ENCODE measurements around the gene TDRD3.

The TDRD3 gene

DNA sequence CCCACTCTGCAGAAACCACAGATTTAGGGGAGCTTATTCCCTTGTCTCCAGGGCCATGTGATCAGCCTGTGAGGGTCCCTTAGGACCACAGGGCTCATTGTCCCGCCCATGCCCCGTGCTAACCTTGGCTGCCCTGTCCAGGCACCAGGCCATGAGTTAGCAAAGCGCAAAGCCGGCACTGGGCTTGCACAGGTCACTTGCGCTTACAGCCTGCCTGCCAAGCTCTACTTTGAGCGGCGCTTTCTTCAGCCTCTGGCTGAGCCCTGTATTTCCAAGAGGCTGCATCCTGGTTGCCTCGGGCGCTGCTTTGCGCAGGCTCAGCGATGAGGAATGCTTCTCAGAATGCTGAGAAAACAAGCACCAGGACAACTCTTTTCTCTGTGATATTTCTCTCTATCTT is 188.0 kb downstream of the TDRD3 start:
- Histone ChIP-seq H3K4me3 (ENCODE audit: low read depth in 1 of 2, low read length in 2 of 2) (no peak overlapping the region), H3K36me3 (ENCODE audit: insufficient read depth, low read length) (no peaks in the 10 kb centered on the region), H3K9ac (ENCODE audit: low read length) (no peak overlapping the region), H3K27ac (ENCODE audit: low read depth, low read length) (no peak overlapping the region), H3K27me3 (ENCODE audit: control insufficient read depth in 1 of 2, insufficient read depth in 2 of 2, low read length in 2 of 2) (no peaks in the 10 kb centered on the region), H3K4me1 (ENCODE audit: insufficient read depth, low read length) (no peaks in the 10 kb centered on the region), H3K9me3 (ENCODE audit: low read length) (no peaks in the 10 kb centered on the region)

DNA sequence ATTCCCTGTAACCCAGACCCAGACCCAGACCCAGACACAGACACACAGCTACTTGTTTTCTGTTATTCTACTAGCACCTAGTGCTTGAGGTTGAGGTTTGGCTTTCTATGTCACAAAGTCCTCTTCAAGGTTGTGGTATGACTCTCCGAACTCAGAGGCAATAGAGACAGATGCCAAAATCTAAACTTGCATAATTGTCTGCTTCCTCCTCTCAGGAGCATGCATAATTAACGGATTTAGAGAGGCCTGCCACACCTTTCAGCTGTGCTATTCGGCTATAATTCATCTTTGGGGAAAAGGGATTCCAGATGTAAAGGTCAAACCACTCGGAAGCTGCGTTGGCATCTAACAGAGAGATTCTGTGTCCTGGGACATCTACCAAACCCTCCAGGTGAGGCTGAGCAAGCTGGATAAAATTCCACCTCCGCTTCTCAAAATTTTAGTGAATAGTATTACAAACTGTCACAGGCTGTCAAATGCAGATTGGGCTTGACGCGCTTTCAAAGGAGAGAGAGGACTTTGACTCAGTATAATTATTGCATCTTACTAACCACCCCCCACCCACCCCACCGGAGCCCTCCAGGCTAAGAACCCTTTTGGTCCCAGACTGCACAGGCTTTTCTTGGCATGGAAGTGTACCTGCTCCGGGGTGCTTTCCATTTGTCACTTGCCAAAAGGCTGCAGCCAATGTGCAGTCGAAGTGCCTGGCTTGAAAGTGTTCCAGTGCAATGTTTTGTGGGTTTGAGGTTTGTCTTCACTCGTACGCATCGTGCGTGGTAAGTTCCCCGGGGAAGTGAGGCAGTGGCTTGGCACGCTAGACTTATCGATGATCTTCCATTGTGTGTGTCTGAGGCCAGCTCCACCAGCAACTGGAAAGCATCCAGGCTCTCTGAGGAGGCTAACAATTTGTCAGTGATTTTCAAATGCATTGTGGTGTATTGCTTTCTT is 194.1 kb downstream of the TDRD3 start:
- Histone ChIP-seq H3K9me3 (ENCODE audit: low read length) (no peaks in the 10 kb centered on the region), H3K9ac (ENCODE audit: low read length) (no peak overlapping the region), H3K27ac (ENCODE audit: low read depth, low read length) (no peak overlapping the region), H3K36me3 (ENCODE audit: insufficient read depth, low read length) (no peaks in the 10 kb centered on the region), H3K4me3 (ENCODE audit: low read depth in 1 of 2, low read length in 2 of 2) (no peak overlapping the region), H3K27me3 (ENCODE audit: control insufficient read depth in 1 of 2, insufficient read depth in 2 of 2, low read length in 2 of 2) (no peaks in the 10 kb centered on the region), H3K4me1 (ENCODE audit: insufficient read depth, low read length) (no peaks in the 10 kb centered on the region)

DNA sequence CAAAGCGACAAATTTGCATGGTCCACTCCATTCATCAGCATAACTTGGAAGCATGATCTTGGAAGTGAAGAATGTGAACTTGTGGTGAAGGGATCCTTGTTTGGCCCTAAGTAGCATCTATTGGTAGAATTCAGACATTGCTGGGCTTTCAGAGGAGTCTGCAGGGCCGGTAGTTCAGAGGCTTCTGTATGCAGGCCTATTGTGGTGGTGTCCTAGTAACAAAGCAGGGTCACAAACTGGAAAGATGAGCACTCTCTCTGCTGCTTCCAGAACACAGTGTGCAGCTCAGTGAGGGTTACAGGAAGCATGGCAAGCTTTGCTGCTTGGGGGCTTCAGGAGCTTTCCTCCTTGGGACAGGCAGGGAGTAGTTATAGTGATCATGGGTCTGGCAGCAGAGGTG is 206.0 kb downstream of the TDRD3 start:
- Histone ChIP-seq H3K36me3 (ENCODE audit: insufficient read depth, low read length) (no peaks in the 10 kb centered on the region), H3K9me3 (ENCODE audit: low read length) (no peaks in the 10 kb centered on the region), H3K27ac (ENCODE audit: low read depth, low read length) (no peak overlapping the region), H3K4me3 (ENCODE audit: low read depth in 1 of 2, low read length in 2 of 2) (no peak overlapping the region), H3K4me1 (ENCODE audit: insufficient read depth, low read length) (no peaks in the 10 kb centered on the region), H3K9ac (ENCODE audit: low read length) (no peak overlapping the region), H3K27me3 (ENCODE audit: control insufficient read depth in 1 of 2, insufficient read depth in 2 of 2, low read length in 2 of 2) (no peaks in the 10 kb centered on the region)

DNA sequence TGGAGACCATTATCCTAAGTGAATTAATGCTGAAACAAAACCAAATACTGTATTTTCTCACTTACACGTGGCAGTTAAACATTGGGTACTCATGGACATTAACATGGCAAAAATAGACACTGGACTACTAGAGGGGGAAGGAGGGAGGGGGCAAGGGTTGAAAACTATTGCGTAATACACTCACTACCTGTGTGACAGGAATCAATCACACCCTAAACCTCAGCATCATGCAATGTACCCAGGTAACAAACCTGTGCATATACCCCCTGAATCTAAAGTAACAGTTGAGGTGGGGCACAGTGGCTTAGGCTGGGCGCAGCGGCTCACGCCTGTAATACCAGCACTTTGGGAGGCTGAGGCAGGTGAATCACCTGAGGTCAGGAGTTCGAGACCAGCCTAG is 207.0 kb downstream of the TDRD3 start:
- no peak overlapping the region for H3K4me3 ChIP-seq (ENCODE audit: low read depth in 1 of 2, low read length in 2 of 2)
- H3K9me3 ChIP-seq (ENCODE audit: low read length), result no peaks in the 10 kb centered on the region
- no peak overlapping the region for H3K9ac ChIP-seq (ENCODE audit: low read length)
- H3K27ac ChIP-seq (ENCODE audit: low read depth, low read length), result no peak overlapping the region
- no peaks in the 10 kb centered on the region for H3K36me3 ChIP-seq (ENCODE audit: insufficient read depth, low read length)
- H3K27me3 ChIP-seq (ENCODE audit: control insufficient read depth in 1 of 2, insufficient read depth in 2 of 2, low read length in 2 of 2), result no peaks in the 10 kb centered on the region
- H3K4me1 ChIP-seq (ENCODE audit: insufficient read depth, low read length), result no peaks in the 10 kb centered on the region

DNA sequence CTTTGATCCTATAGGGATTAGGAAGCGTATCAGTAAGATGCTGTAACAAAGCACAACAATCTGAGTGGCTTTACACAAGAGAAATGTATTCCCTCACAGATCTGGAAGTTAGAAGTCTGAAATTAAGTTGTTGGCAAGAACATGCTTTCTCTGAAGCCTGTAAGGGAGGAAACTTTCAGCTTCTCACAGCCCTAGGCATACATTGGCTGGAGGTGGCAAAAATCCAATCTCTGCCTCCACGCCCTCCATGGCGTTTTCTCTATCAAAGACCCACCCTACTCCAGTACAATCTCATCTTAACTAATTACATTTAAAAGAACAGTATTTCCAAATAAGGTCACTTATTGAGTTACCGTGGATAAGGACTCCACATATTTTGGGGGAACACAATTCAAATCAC is 211.9 kb downstream of the TDRD3 start:
- Histone ChIP-seq H3K9me3 (ENCODE audit: low read length) (no peaks in the 10 kb centered on the region), H3K4me3 (ENCODE audit: low read depth in 1 of 2, low read length in 2 of 2) (no peak overlapping the region), H3K27ac (ENCODE audit: low read depth, low read length) (no peak overlapping the region)

DNA sequence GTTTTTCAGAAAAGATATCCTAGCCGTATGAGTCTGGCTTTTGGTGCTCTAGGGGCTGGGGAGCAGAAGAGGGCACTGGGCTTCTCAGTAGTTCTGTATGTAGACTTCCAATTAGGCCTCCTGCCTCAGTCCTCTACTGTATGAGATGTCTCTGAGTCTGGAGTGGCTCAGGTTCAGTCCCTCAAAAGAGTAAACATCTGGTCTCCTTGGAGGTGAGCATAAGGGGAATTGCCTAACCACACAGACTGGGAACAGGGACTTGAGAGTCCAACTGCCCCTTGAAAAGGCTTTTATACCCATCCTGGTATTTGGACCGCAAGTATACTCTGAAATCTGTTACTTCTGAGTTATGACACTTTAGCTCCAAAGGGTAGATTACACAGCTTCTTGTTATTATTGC is 214.5 kb downstream of the TDRD3 start:
- Histone ChIP-seq H3K27me3 (ENCODE audit: control insufficient read depth in 1 of 2, insufficient read depth in 2 of 2, low read length in 2 of 2) (no peaks in the 10 kb centered on the region), H3K27ac (ENCODE audit: low read depth, low read length) (no peak overlapping the region), H3K9ac (ENCODE audit: low read length) (no peak overlapping the region), H3K4me3 (ENCODE audit: low read depth in 1 of 2, low read length in 2 of 2) (no peak overlapping the region), H3K9me3 (ENCODE audit: low read length) (no peaks in the 10 kb centered on the region), H3K36me3 (ENCODE audit: insufficient read depth, low read length) (no peaks in the 10 kb centered on the region), H3K4me1 (ENCODE audit: insufficient read depth, low read length) (no peaks in the 10 kb centered on the region)

More for the DNA sequence above, 211.9 kb downstream of the TDRD3 start:
- H3K4me1 ChIP-seq (ENCODE audit: insufficient read depth, low read length), result no peaks in the 10 kb centered on the region
- H3K36me3 ChIP-seq (ENCODE audit: insufficient read depth, low read length), result no peaks in the 10 kb centered on the region
- no peak overlapping the region for H3K9ac ChIP-seq (ENCODE audit: low read length)
- no peaks in the 10 kb centered on the region for H3K27me3 ChIP-seq (ENCODE audit: control insufficient read depth in 1 of 2, insufficient read depth in 2 of 2, low read length in 2 of 2)

DNA sequence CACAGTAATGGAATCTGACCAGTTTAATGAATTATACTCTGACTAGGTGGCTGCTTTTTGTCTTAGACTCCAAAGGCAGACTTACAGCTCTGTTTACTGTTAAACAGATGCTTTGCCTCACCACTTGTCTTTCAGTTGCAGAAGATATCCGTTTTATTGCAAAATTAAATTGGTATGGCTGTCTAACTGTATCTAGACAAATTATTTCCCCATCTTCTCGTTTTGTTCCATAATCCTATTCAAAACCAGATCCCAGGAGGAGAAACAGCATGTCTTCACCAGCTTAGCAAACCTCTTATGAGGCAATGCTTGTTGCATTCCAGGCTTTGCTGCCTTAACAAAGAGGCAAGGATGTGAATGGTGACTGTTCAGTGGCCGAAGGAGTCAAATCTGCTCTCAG is 215.6 kb downstream of the TDRD3 start:
- no peak overlapping the region for H3K27ac ChIP-seq (ENCODE audit: low read depth, low read length)

DNA sequence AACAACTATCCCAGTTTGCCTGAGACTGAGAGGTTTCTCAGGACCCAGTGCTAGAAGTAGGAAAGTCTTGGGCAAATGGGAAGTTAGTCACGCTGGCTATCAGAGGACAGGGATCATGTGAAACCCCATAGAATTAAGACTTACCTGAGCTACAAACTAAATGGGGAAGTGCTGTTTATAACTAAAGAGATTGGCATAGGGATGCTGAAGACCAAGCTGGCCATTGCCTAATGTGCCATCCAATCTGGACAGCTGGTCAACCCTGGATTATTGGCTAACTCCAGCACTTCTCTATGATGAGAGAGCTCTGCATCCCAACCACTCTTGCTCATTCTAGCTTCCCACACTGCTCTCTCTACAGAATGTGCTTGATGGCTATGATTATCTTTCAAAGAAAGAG is 216.1 kb downstream of the TDRD3 start:
- H3K27ac ChIP-seq (ENCODE audit: low read depth, low read length), result no peak overlapping the region
- no peak overlapping the region for H3K4me3 ChIP-seq (ENCODE audit: low read depth in 1 of 2, low read length in 2 of 2)
- H3K27me3 ChIP-seq (ENCODE audit: control insufficient read depth in 1 of 2, insufficient read depth in 2 of 2, low read length in 2 of 2), result no peaks in the 10 kb centered on the region
- H3K9ac ChIP-seq (ENCODE audit: low read length), result no peak overlapping the region
- no peaks in the 10 kb centered on the region for H3K4me1 ChIP-seq (ENCODE audit: insufficient read depth, low read length)
- H3K9me3 ChIP-seq (ENCODE audit: low read length), result no peaks in the 10 kb centered on the region
- H3K36me3 ChIP-seq (ENCODE audit: insufficient read depth, low read length), result no peaks in the 10 kb centered on the region

More for the DNA sequence above, 215.6 kb downstream of the TDRD3 start:
- H3K4me3 ChIP-seq (ENCODE audit: low read depth in 1 of 2, low read length in 2 of 2), result no peak overlapping the region
- no peaks in the 10 kb centered on the region for H3K9me3 ChIP-seq (ENCODE audit: low read length)
- no peaks in the 10 kb centered on the region for H3K27me3 ChIP-seq (ENCODE audit: control insufficient read depth in 1 of 2, insufficient read depth in 2 of 2, low read length in 2 of 2)
- no peaks in the 10 kb centered on the region for H3K36me3 ChIP-seq (ENCODE audit: insufficient read depth, low read length)
- no peaks in the 10 kb centered on the region for H3K4me1 ChIP-seq (ENCODE audit: insufficient read depth, low read length)
- no peak overlapping the region for H3K9ac ChIP-seq (ENCODE audit: low read length)

DNA sequence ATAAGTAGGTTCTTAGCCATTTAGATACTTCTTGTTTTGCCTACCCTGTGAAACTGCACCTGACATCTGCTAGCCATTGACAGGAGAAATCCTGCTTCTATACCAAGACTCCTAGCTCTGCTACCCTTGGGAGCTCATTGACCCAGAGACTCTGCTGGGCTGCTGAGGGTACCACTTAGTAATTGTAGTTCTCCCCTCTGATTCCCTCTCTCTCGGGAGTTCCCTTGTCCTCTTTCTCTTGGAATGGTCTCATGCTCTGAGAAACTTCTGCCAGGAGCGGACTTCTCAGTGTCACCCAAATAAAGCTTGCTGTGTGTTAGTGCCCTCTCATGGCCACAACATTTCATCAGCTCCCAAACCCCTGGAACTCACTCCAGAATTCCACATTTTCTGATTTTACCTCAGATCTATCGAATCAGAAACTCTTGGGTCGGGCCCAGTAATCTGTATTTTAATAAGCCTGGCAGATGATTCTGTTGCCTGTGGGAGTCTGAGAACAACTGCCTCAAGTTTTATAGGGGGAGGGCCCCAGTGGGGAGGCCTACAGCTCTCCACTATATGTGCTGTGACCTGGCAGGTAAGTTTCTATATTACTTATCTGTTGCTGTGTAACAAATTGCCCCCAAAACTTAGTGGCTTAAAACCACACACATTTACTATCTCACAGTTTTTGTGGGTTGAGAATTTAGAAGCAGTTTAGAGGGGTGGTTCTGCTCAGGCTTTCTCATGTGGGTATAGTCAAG is 221.1 kb downstream of the TDRD3 start:
- H3K27me3 ChIP-seq (ENCODE audit: control insufficient read depth in 1 of 2, insufficient read depth in 2 of 2, low read length in 2 of 2), result no peaks in the 10 kb centered on the region
- no peaks in the 10 kb centered on the region for H3K4me1 ChIP-seq (ENCODE audit: insufficient read depth, low read length)
- no peak overlapping the region for H3K4me3 ChIP-seq (ENCODE audit: low read depth in 1 of 2, low read length in 2 of 2)
- H3K27ac ChIP-seq (ENCODE audit: low read depth, low read length), result no peak overlapping the region
- H3K9ac ChIP-seq (ENCODE audit: low read length), result no peak overlapping the region
- no peaks in the 10 kb centered on the region for H3K36me3 ChIP-seq (ENCODE audit: insufficient read depth, low read length)
- H3K9me3 ChIP-seq (ENCODE audit: low read length), result no peaks in the 10 kb centered on the region

DNA sequence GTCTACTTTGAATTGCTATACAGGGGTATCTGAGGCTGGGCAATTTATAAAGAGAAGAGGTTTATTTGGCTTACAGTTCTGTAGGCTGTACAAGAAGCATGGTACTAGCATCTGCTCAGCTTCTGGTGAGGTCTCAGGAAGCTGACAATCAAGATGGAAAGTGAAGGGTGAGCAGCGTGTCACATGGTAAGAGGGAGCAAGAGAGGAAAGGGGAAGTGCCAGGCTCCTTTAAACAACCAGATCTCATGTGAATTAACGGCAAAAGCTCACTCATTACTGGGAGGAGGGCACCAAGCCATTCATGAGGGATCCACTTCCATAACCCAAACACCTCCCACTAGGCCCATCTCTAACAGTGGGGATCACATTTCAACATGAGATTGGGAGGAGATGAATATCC is 222.4 kb downstream of the TDRD3 start:
- Histone ChIP-seq H3K27ac (ENCODE audit: low read depth, low read length) (no peak overlapping the region), H3K9me3 (ENCODE audit: low read length) (no peaks in the 10 kb centered on the region), H3K9ac (ENCODE audit: low read length) (no peak overlapping the region), H3K36me3 (ENCODE audit: insufficient read depth, low read length) (no peaks in the 10 kb centered on the region), H3K4me1 (ENCODE audit: insufficient read depth, low read length) (no peaks in the 10 kb centered on the region), H3K4me3 (ENCODE audit: low read depth in 1 of 2, low read length in 2 of 2) (no peak overlapping the region), H3K27me3 (ENCODE audit: control insufficient read depth in 1 of 2, insufficient read depth in 2 of 2, low read length in 2 of 2) (no peaks in the 10 kb centered on the region)

DNA sequence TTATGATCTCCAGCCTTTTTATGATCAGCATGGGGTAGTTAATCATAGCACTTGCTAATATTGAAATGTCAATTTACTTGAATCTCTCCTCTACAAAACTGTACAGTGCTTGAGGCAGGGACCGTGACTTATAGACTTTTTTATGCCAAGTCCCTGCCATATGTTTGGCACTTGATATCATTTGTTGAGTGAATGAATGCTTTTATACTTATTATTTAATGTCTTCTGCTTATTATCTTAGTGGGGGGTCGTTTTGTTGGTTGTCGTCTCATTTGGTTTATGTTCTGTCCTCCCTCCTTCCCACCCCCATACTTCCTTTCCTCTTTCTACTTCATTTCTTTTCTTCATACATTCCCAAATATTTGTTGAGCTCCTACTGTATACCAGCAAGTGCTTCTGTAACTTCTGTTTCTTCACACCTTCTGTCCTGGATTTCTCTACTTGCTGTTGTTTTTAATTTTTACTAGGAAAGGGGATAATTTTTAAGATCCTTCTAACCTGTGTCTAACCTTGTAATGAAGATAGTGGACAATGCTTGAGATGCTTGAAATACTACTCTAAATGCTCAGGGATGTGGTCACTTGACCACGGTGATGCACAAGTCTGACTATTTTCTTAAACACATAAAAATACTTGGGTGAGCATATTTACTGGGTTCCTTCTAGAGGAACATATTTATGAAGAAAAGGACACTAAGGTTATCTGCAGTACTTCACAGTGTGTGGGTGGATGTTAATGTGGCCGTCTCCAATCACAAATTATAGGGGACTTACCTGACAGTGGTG is 223.8 kb downstream of the TDRD3 start:
- H3K4me3 ChIP-seq (ENCODE audit: low read depth in 1 of 2, low read length in 2 of 2), result no peak overlapping the region
- H3K4me1 ChIP-seq (ENCODE audit: insufficient read depth, low read length), result no peaks in the 10 kb centered on the region
- no peak overlapping the region for H3K9ac ChIP-seq (ENCODE audit: low read length)

More for the DNA sequence above, 223.8 kb downstream of the TDRD3 start:
- Histone ChIP-seq H3K27ac (ENCODE audit: low read depth, low read length) (no peak overlapping the region), H3K27me3 (ENCODE audit: control insufficient read depth in 1 of 2, insufficient read depth in 2 of 2, low read length in 2 of 2) (no peaks in the 10 kb centered on the region), H3K36me3 (ENCODE audit: insufficient read depth, low read length) (no peaks in the 10 kb centered on the region), H3K9me3 (ENCODE audit: low read length) (no peaks in the 10 kb centered on the region)

All from muscle layer of colon (tissue), 2 donors.